HG03175 (cell line): Measurements from ENCODE around the gene VCAM1.

ENCODE experiments used
- ATAC-seq: cut with Tn5 transposase; IDR thresholded peaks from one replicate; pipeline ENCODE4 v1.9.1; 2021; ENCODE audit warnings: mild to moderate bottlenecking, moderate library complexity; ENCODE audit not compliant: unreplicated experiment

Gene VCAM1

DNA sequence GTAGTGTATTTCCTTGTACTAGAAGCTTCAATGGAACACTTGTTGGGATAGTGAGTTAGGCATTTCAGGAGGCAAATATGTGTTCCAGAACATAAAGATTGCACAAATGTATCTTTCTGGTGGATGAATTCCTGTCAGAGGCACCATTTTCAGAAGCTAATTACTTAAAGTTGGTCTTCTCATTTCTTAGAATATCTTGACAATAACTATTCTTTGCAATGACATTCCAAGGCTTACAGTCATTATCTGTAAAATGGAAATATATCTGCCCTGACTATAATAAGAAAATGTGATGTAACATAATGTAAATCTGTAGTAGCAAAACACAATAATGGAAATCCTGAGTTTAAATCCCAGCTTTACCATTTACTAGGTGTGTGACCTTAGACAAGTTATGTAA is 2.7 kb downstream of the VCAM1 start:
- ATAC-seq, result no peak

DNA sequence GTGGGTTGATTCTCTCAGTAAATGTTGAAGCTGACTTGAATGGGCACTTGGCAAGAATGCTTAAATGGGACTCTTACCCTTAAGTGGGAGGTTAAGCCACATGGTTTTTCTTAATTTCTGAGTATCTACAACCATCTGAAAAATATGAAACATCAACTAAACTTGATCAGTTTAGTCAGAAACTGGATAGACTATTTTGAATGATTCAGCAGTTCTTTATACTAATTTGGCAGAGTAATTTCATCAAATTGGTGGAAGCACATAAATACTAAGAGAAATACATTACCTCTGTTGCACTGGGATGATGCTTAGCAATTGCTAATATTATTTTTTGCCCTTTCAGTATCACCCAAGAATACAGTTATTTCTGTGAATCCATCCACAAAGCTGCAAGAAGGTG is 4.7 kb downstream of the VCAM1 start:
- no peak for ATAC-seq

DNA sequence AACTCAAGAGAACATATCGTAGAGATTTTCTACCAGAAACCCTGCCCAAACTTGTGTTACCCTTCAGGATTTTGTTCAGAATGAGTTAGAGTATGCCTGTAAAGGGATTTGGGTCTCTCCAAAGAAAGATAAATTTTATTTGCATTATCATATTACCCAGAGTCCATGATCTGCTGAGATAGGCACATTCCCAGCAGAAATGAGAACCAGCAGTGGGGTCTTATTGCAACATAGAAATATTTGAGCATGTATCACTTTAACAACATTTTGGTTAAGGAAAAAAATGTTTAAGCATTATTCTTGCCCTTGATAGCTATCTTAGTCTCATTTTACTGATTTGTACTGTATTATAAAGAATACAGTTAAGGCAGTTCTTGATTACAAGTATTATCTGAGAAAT is 10.6 kb downstream of the VCAM1 start:
- ATAC-seq, result no peak

DNA sequence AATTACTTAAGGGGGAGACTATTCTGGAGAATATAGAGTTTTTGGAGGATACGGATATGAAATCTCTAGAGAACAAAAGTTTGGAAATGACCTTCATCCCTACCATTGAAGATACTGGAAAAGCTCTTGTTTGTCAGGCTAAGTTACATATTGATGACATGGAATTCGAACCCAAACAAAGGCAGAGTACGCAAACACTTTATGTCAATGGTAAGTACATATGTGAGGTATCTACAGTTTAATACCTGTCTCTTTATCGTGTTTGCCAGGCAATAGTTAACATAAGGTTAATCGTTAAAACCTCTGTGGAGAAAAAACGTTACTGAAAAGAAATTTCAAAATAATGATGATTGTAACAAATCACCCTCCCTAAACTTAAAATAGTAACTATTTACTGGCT is 11.8 kb downstream of the VCAM1 start:
- no peak for ATAC-seq

DNA sequence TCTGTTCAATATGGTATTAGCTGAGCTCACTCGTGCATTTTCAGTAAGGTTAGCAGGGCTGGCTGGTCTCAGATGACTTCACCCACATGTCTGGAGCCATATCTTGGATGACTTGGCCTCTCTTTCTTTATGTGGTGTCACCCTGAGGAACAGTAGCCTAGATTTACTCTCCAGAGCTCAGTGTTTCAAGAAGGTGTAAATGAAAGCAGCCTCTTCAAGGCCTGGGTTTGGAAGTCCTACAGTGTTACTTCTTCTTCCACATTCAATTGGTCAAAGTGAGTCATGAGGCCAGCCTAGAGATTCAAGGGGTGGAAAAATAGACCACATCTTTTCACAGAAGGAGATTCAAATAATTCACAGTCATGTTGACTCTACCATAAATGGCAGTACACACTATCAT is 12.2 kb downstream of the VCAM1 start:
- ATAC-seq, result no peak

DNA sequence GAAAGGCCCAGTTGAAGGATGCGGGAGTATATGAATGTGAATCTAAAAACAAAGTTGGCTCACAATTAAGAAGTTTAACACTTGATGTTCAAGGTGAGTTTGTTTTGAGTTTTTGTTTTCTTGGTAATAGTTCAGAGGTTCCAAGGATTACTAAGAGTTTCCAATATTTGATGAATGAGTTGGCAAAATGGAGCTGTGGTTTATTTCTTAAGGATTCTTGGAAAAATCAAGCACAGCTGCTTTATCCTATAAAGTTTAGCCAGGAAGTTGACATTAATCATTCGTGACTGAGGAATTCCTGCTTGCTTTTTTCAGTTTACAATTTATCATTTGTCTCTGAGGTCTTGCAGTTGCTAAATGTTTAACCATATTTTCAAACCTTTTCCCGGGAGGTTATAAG is 15.1 kb downstream of the VCAM1 start:
- no peak for ATAC-seq

DNA sequence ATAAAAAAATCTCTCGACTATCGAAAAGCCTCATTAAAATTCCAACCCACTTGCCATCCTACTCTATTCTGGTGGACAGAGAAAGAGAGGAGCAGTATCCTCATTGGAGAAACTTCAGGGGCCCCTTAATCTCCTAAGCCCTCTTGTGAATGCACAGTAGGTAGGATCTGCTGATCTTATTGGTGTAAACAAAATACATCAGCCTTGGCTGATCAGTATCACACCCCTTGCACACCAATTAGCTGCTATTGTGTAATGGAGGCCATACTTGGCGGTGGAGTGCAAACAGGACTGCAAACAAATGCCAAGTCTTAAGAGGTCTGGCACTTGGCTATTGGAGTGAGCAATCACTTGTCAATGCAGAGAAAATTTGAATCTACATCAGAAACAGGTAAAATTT is 15.7 kb downstream of the VCAM1 start:
- no peak for ATAC-seq

DNA sequence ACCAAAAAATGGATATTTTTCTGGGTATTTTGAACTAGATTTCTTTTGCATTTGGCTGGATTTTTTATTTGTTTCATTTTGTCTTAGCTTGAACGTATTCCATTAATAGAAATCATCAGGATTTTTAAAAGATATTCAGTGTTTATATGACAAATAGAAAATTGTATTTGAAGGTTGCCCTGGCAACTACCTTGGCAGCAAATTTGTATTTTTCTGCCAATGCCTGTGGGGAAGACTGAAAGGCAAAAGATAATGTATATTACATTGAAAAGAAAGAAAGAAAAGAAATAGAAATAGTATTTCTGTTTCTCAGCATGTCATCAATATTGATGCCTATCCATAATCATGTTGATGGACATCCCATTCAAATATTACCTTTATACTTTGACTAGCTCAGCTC is 16.8 kb downstream of the VCAM1 start:
- no peak for ATAC-seq

DNA sequence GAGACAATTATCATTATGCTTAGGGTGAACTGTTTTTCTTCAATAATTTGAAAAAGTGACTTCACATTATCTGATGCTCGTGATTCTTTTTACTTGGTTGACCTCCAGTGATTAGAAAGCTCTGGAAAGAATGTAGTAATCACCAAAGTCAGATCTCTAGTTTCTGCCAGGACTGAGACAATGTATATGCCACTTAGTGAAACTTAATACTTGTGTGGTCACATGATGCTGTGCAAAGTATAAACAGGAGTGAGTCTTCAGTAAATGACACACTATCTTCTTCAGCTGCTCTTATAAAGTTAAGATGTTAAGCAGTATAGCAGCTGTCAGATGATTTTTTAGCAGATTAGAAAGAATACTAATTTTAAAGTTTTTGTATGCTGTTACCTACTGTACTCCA is 17.2 kb downstream of the VCAM1 start:
- ATAC-seq, result no peak

DNA sequence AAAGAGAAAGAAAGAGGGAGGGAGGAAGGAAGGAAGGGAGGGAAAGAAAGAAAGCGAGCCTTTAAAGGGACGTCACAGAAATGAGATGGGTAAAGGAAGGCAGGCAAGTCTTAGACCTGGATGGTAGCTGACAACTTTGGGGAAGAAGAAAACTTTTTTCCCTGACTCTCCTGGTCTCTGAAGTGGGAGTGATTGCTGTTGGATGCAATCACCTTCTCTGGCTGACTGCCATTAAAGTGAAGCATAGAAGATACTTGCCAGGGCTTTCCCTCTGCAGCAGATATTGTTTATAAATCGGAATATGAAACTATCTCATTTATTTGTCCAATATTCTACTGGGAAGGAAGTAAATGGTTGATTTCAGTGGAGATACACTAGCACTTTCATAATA is 27.0 kb downstream of the VCAM1 start:
- no peak for ATAC-seq

DNA sequence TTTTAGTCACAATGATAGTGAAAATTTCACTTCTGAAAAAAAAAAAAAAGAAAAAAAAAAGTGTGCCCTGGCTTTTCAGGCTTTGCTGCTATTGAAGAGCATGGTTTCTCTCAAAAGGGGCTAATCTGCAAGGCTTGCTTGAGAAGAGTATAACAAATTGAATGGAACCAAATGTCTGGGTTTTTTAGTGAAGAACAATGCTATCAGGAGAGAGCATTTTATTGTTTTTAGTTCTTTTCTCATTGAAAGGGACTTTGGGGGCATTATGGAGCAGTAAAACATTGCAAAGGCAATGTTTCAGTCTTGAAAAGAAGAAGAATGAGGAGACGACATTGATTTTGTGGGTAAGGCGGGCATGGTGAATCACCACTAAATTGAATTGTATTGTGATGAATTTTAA is 28.2 kb downstream of the VCAM1 start:
- no peak for ATAC-seq

DNA sequence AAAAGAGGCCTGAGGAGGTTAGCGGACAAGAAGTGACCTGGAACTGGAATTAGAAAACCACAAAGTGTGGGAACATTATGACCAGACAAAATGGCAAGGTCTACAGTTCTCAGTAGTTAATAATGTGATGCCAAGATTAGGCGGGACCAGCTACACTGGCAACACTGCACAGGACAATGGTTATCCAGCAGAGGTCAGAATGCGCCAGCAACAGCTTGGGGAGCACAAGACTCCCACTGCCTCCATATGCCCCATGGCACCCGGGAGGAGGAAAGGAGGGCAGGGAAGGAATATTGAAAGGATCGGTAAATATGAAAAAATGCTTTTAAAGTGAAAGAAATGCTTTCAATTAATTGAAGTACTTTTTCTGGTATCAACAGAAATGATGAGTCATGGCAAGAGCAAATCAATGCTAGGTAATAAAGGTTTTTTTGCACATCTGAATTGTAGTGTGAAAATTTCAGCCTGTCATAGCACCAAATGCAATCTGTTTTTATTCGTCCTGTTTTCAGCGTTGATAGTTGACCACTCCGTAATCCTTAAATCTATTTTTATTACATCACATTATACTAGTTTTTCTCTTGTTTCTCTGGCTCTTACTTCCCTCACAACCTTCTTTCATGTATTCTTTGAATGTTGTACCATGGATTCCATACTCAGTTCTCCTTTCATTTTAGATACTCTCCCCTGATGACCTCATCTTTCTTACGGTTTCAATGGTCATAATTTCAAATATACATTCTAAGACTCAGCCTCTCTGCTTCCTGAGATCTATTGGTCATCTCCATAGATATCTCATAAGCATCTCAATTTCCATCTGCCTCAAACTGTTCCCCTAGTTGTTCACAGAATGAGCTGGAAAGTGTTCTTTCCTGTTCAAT is 30.7 kb downstream of the VCAM1 start:
- ATAC-seq, result no peak

DNA sequence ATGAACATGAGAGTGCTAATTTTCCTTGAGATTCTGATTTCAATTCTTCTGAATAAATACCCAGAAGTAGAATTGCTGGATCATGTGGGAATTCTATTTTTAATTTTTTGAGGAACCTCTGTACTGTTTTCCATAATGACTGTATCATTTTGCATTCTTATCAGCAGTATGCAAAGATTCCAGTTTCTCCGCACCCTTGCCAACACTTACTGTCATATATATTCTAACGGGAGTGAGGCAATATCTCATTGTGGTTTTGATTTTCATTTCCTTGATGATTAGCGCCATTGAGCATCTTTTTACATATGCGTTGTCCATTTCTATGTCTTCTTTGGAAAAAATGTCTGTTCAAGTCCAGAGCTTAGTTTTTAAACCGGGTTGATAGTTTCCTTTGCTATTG is 33.2 kb downstream of the VCAM1 start:
- no peak for ATAC-seq

DNA sequence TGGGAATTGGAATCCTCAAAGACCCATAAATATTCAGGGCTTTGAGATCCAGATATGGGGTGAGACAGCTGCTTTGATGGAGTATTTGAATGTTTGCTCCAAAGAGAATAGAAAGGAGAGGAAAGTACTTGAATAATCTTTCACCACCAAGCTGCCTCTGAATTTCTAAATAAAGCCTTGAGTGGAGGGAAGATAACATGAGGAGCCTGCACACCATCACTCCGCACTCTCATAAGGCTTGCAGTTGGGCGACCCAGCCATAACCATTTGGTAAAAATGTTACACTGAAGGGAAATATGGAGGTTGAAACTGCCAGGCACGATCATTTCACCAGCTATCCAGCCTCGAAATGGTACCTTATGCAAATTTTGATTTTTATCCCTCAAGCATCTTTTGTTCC is 38.4 kb downstream of the VCAM1 start:
- no peak for ATAC-seq

DNA sequence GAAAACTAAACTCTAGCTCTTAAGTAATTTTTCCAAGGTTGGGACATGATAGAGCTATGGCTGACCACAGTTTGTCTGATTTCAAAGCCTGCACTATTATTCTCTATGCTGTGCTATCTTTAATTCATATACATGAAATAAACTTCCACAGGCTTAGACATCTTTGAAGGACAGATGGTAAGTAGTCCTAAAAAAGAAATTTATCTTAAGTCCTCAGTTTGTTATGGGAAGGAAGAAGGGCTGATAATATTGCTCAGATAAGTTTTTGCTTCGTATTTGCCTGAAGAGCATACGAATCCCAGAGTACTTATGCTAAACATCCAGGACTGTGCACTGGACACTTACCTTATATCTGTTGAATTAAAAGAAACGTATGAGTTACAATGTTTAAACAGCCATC is 39.6 kb downstream of the VCAM1 start:
- ATAC-seq, result no peak

DNA sequence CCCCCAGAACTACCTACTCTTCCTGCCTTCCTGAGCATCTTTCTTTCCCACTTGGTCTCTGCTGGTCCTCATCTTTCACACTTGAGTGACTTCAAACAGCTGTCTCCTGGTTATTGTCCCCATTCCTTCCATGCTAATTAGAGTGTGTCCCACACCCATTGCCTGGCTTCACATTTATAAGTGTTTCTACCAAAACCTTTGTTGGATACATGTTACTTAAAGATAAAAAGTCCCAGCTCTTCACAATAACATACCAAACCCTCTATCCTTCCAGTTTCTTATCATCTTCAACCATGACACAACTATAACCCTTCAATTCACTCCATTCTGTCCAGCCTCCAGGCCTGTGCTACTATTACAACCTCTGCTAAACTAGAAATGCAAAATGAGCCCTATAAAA is 41.0 kb downstream of the VCAM1 start:
- no peak for ATAC-seq

DNA sequence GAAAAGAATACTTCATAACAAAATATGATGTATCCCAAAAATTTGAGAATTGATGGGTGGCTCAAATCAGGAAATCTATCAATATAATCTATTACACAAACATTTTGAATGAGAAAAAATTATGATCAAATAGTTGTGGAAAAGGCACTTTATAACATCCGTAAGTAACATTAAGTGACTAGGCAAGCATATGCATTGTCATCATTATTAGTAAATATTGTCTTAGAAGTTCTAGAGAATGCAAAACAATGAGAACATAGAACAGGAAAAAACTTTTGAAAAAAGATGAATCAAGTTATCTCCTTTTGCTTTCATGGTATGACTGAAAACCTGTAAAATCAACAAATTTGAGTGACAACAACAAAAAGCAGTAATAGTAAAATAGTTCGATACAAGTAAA is 42.9 kb downstream of the VCAM1 start:
- ATAC-seq, result no peak

DNA sequence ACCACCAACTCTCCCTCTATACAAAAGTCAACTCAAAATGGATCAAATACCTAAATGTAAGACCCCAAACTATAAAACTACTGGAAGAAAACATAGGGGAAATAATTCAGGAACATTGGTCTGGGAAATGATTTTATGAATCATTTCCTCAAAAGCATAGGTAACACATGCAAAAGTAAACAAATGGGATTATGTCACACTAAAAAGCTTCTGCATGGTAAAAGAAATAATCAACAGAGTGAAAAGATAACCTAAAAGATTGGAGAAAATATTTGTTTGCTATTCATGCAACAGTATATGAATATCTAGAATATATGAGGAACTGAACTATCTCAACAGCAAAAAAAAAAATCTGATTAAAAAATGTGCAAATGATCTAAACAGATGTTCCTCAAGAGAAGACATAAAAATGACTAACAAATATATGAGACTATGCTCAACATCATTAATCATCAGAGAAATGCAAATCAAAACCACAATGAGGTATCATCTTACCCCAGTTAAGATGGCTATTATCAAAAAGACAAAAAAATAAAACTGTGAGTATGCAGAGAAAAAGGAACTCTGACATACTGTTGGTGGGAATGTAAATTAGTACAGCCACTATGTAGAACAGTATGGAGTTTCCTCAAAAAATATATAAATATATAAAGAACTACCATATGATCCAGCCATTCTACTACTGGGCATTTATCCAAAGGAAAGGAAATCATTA is 47.8 kb downstream of the VCAM1 start:
- ATAC-seq, result no peak

DNA sequence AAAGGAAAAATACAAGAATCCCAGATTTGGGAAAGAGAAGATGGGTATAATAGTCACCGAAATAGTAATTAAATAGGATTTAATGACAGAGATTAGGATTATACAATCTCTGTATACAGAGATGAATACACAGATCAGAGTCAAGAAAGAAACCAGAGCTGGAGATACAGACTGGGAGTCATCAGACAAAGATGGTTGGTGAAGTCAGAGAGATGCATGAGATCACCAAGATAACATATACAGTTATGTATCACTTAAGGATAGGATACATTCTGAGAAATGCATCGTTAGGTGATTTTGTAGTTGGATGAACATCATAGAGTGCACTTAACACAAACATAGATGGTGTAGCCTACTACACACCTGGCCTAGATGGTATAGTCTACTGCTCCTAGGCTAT is 49.8 kb downstream of the VCAM1 start:
- ATAC-seq, result no peak

DNA sequence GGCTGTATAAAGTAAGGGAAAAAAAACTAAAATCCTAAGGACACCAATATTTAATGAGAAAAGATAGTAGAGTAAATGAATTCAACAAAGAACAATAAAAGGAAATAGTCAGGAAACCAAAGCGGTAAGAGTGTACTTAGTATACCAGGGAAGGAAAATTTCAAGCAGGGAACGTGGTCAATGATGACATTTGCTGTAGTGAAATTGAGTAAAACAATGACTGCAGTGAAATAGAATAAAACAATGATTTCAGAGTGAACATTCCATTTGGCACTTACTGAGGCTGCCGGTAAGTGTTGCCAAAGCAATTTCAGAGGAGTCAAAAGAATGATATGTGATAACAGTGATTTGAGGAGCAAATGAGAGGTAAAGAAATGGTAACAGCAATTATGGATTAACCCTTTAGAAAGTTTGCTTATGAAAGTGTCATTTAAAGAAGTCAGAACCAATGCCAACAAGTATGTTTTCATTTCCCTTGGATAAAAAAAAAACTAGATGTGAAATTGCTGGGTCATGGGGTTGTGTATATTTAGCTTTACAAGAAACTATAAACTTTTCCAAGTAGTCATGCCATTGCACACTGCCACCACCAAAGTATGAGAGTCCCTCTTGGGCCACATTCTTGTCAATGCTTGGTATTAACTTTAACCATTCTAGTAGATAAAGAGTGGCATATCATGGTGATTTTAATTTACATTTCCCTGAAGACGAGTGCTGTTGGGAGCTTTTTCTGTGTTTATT is 50.5 kb downstream of the VCAM1 start:
- no peak for ATAC-seq

DNA sequence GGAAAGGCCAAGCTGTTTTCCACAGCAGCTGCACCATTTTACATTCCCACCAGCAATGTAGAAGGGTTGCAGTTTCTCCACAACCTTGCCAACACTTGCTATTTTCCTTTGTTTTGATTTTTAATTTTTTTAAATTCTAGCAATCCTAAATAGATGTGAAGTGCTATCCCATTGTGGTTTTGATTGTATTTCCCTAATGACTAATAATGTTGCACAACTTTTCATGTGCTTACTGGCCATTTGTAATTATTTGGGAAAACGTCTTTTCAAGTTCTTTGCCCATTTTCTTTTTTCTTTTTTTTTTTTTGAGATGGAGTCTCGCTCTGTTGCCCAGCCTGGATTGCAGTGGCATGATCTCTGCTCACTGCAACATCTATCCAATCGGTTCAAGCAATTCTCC is 53.9 kb downstream of the VCAM1 start:
- no peak for ATAC-seq

DNA sequence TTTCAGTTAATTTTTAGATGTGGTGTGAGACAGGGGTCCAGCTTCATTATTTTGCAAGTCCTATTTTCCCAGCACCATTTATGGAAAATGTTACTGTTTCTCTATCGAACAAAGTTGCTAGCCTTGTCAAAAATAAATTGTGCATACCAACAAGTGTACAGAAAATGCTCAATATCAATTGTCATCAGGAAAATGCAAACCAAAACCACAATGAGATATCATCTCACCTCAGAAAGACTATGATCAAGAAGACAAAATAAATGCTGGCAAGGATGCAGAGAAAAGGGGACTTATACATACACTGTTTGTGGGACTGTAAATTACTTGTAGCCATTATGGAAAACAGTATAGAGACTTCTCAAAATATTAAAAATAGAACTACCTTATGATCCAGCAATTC is 54.8 kb downstream of the VCAM1 start:
- ATAC-seq, result no peak
